Body of pancreas (tissue), 4 donors: ENCODE data around the gene CAMK2D.

Experiments used
- POLR2A ChIP-seq, 3 donors: fragments of 450-650 bp; IDR thresholded peaks; one replicate each; pipeline ENCODE4 v1.6.1; 2016; ENCODE audit warnings: antibody characterized with exemption in 3 of 3, mild to moderate bottlenecking in 2 of 3
- TF ChIP-seq, protein P1 (sequence below), 7 experiments: fragments of 450-650 bp in 4 of 7; fragments of 200-600 bp in 3 of 7; sonication (generic) in 3 of 7; IDR thresholded peaks; one replicate each; pipeline ENCODE4 v1.5.1; 2016 to 2019; ENCODE audit warnings: antibody characterized with exemption in 7 of 7

DNA sequence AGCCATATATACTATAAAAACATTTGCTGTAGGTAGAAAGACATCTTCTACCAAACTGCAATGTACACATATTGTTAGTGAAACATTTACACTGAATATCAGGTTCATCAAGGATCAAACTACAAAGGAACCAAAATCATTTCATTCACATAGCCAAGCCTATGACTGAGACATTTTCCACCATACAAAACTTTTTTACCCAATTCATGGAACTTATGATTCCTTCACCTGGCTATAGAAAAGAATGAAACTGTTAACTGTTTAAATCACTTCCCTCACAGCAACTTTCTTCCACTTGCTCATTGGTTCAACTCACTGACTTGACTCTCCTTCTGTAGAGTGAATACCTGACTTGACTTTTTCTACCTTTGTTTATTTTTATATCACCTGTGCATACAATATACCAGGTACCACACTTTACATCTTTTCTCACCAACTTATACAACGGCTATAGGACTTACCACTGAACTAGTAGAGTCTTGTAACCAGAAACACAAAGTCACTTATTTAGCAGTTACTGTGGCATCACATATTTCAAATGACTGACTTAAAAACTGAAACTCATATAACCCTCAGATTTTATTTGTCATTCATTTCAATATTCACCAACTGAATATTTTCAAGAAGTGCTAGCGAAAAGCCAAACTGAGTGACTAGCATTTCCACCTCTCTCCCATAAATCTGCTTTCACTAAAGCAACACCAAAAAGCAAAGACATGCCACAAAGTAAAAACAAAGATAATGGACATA lies 30.9 kb downstream of the CAMK2D start:
- TF ChIP-seq, protein P1, sequence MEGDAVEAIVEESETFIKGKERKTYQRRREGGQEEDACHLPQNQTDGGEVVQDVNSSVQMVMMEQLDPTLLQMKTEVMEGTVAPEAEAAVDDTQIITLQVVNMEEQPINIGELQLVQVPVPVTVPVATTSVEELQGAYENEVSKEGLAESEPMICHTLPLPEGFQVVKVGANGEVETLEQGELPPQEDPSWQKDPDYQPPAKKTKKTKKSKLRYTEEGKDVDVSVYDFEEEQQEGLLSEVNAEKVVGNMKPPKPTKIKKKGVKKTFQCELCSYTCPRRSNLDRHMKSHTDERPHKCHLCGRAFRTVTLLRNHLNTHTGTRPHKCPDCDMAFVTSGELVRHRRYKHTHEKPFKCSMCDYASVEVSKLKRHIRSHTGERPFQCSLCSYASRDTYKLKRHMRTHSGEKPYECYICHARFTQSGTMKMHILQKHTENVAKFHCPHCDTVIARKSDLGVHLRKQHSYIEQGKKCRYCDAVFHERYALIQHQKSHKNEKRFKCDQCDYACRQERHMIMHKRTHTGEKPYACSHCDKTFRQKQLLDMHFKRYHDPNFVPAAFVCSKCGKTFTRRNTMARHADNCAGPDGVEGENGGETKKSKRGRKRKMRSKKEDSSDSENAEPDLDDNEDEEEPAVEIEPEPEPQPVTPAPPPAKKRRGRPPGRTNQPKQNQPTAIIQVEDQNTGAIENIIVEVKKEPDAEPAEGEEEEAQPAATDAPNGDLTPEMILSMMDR (IDR thresholded peaks at IDR 0.05): no peak
- no peak for TF ChIP-seq POLR2A (IDR thresholded peaks at IDR 0.05)
